ENCODE data around the gene SEPSECS.

DNA sequence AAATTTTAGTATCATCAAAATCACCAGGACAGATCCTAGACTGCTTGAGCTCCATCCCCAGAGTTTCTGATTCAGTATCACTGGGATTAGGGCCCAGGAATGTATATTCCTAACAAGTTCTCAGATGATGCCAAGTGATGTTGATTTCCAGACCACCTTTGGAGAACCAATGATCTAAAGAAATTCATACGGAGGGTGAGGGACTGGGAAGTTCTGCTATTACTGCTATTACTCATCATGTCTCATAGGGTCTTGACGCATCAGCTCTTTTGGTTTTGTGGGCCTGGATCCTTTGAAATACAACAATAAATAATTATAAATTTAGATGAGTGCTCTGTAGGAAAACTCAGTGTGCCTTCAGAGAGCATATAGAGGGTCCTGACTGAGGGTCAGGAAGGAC lies 69.7 kb downstream of the SEPSECS start:
- TF ChIP-seq, protein P1, sequence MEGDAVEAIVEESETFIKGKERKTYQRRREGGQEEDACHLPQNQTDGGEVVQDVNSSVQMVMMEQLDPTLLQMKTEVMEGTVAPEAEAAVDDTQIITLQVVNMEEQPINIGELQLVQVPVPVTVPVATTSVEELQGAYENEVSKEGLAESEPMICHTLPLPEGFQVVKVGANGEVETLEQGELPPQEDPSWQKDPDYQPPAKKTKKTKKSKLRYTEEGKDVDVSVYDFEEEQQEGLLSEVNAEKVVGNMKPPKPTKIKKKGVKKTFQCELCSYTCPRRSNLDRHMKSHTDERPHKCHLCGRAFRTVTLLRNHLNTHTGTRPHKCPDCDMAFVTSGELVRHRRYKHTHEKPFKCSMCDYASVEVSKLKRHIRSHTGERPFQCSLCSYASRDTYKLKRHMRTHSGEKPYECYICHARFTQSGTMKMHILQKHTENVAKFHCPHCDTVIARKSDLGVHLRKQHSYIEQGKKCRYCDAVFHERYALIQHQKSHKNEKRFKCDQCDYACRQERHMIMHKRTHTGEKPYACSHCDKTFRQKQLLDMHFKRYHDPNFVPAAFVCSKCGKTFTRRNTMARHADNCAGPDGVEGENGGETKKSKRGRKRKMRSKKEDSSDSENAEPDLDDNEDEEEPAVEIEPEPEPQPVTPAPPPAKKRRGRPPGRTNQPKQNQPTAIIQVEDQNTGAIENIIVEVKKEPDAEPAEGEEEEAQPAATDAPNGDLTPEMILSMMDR (IDR thresholded peaks at IDR 0.05; ENCODE audit: borderline replicate concordance, extremely low read depth, low read length, poor library complexity, severe bottlenecking): no peak
- no peak for TF ChIP-seq EZH2 (IDR thresholded peaks at IDR 0.05; ENCODE audit: borderline replicate concordance, low read depth, low read length, severe bottlenecking)

Data from DND-41 (cell line).